ENCODE data around the gene DPP6.

GRCh38 chr7:154409703-154410311 lies 357.6 kb downstream of the DPP6 start:
- TF ChIP-seq, protein P1, sequence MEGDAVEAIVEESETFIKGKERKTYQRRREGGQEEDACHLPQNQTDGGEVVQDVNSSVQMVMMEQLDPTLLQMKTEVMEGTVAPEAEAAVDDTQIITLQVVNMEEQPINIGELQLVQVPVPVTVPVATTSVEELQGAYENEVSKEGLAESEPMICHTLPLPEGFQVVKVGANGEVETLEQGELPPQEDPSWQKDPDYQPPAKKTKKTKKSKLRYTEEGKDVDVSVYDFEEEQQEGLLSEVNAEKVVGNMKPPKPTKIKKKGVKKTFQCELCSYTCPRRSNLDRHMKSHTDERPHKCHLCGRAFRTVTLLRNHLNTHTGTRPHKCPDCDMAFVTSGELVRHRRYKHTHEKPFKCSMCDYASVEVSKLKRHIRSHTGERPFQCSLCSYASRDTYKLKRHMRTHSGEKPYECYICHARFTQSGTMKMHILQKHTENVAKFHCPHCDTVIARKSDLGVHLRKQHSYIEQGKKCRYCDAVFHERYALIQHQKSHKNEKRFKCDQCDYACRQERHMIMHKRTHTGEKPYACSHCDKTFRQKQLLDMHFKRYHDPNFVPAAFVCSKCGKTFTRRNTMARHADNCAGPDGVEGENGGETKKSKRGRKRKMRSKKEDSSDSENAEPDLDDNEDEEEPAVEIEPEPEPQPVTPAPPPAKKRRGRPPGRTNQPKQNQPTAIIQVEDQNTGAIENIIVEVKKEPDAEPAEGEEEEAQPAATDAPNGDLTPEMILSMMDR (IDR thresholded peaks at IDR 0.05) = no peak
- TF ChIP-seq POLR2A (IDR thresholded peaks at IDR 0.05) = no peak
